MCF 10A (cell line): ENCODE measurements around the gene SEMA3D. TPM values are rescaled to one million over a fixed set of nuclear protein-coding genes. Genes with fewer than 3 reads are reported as not detected.

Experiments used
- BruUV-seq: library from RNA; stranded (reverse); fragments of 400-500 nt; replicated peaks from 2 replicates; lab custom pipeline; 2021; lab: Mats Ljungman, UMichigan
- CTCF ChIA-PET: fragments of 300-600 bp; sonication (Branson Sonifier 250); formaldehyde crosslinking; extraction: SDS; loops from one replicate; lab custom pipeline; 2021; ENCODE audit warnings: antibody characterized with exemption, inconsistent platforms; lab: Yijun Ruan, JAX
- POLR2A ChIA-PET: fragments of 300-600, 350-650 bp; sonication (Branson Sonifier 250); formaldehyde crosslinking; extraction: SDS; loops from one replicate; lab custom pipeline; 2020; ENCODE audit warnings: antibody characterized with exemption, inconsistent platforms; lab: Yijun Ruan, JAX
- DNase-seq: peaks from one replicate; pipeline ENCODE4 v3.0.0-alpha.2; 2018; ENCODE audit not compliant: unreplicated experiment
- H3K27ac Mint-ChIP-seq: one replicate; pipeline ENCODE4 v1.8.0; 2022; ENCODE audit warnings: mild to moderate bottlenecking, low read depth, mixed read lengths; ENCODE audit not compliant: unreplicated experiment
- H3K27me3 Mint-ChIP-seq: one replicate; pipeline ENCODE4 v1.8.0; 2022; ENCODE audit warnings: mixed read lengths; ENCODE audit not compliant: insufficient read depth, unreplicated experiment
- H3K36me3 Mint-ChIP-seq: one replicate; pipeline ENCODE4 v1.8.0; 2022; ENCODE audit warnings: mild to moderate bottlenecking, moderate library complexity, mixed read lengths; ENCODE audit not compliant: insufficient read depth, unreplicated experiment
- H3K4me1 Mint-ChIP-seq: one replicate; pipeline ENCODE4 v1.8.0; 2022; ENCODE audit warnings: mixed read lengths; ENCODE audit not compliant: insufficient read depth, unreplicated experiment
- H3K4me3 Mint-ChIP-seq: one replicate; pipeline ENCODE4 v1.8.0; 2022; ENCODE audit warnings: mild to moderate bottlenecking, moderate library complexity, mixed read lengths; ENCODE audit not compliant: unreplicated experiment
- H3K9me3 Mint-ChIP-seq: one replicate; pipeline ENCODE4 v1.8.0; 2022; ENCODE audit warnings: mixed read lengths; ENCODE audit not compliant: unreplicated experiment
- intact Hi-C: fragments of 100-400 bp; cut with micrococcal nuclease; formaldehyde crosslinking; loops from 2 replicates; pipeline ENCODE4 v1.14.1; 2022
- total RNA-seq: library from RNA; stranded (reverse); gene quantifications from 2 replicates; pipeline ENCODE4 v1.2.3, GENCODE V29; 2022
- TF ChIP-seq, protein P1 (sequence below): fragments of 200-600 bp; IDR thresholded peaks from one replicate; pipeline ENCODE4 v1.8.0; 2022; ENCODE audit warnings: antibody characterized with exemption, mild to moderate bottlenecking; ENCODE audit not compliant: unreplicated experiment

Gene SEMA3D
- total RNA-seq, 1 experiment from 2014 or later = not detected

DNA sequence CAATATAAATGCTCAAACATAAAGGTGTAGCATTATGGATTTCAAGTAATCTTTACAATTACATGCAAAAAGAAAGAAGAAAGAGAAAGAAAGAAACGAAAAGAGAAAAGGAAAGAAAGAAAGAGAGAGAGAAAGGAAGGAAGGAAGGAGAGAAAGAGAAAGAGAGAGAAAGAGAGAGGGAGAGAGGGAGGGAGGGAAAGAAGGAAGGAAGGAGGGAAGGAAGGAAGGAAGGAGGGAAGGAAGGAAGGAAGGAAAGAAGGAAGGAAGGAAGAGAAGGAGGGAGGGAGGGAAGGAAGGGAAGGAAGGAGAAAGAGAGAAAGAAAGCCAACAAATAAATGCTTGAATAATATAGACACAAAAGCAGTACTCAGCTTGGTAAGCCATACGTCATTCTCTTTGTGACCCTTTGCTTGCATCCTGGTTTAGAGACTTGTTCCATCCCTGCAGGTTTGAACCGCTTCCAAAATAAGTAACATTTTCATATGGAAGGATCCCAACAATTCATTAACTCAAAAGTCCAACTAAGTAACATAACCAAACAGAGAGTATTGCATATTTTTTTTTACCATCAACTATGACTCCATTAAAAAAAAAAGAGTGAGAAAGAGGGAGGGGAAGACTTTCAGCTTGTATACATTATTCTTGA, 95.8 kb downstream of the SEMA3D start:
- POLR2A ChIA-PET = no interaction called here
- Mint-ChIP-seq H3K4me1 (no peaks in the 10 kb centered on the region), H3K9me3 (no peaks in the 10 kb centered on the region), H3K4me3 (no peak overlapping the region), H3K27me3 (peaks cover 68% of the 10 kb centered on the region), H3K27ac (no peak overlapping the region), H3K36me3 (no peaks in the 10 kb centered on the region)
- BruUV-seq = no TSS peak
- TF ChIP-seq, protein P1, sequence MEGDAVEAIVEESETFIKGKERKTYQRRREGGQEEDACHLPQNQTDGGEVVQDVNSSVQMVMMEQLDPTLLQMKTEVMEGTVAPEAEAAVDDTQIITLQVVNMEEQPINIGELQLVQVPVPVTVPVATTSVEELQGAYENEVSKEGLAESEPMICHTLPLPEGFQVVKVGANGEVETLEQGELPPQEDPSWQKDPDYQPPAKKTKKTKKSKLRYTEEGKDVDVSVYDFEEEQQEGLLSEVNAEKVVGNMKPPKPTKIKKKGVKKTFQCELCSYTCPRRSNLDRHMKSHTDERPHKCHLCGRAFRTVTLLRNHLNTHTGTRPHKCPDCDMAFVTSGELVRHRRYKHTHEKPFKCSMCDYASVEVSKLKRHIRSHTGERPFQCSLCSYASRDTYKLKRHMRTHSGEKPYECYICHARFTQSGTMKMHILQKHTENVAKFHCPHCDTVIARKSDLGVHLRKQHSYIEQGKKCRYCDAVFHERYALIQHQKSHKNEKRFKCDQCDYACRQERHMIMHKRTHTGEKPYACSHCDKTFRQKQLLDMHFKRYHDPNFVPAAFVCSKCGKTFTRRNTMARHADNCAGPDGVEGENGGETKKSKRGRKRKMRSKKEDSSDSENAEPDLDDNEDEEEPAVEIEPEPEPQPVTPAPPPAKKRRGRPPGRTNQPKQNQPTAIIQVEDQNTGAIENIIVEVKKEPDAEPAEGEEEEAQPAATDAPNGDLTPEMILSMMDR = no peak
- no peak for DNase-seq
- intact Hi-C loops = no loop called here
- CTCF ChIA-PET = no interaction called here

DNA sequence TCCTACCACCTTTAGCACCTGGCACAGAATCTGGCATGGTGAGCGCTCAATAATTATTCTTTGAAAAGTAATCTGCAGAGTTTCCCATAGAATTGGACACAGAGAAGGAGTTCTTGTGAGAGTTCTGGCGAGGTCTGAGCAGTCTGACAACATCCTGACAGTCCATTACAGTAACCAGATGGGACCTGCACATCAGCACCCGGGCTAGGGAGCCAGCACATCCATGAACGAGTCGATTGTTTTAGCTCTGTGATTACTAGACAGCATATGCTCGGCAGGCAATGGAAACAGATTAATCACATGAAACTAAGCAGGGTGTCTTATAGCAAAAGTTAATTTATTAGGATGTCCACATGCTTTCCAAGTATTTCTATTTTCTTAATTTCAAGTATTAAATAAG, 96.7 kb downstream of the SEMA3D start:
- H3K36me3 Mint-ChIP-seq = no peaks in the 10 kb centered on the region
- peaks cover 74% of the 10 kb centered on the region for H3K27me3 Mint-ChIP-seq
- no peaks in the 10 kb centered on the region for H3K4me1 Mint-ChIP-seq
- no peak for DNase-seq
- intact Hi-C loops = no loop called here
- BruUV-seq = no TSS peak
- H3K27ac Mint-ChIP-seq = no peak overlapping the region
- CTCF ChIA-PET = no interaction called here
- H3K9me3 Mint-ChIP-seq = no peaks in the 10 kb centered on the region
- POLR2A ChIA-PET = no interaction called here
- TF ChIP-seq, protein P1 = no peak
- H3K4me3 Mint-ChIP-seq = no peak overlapping the region

DNA sequence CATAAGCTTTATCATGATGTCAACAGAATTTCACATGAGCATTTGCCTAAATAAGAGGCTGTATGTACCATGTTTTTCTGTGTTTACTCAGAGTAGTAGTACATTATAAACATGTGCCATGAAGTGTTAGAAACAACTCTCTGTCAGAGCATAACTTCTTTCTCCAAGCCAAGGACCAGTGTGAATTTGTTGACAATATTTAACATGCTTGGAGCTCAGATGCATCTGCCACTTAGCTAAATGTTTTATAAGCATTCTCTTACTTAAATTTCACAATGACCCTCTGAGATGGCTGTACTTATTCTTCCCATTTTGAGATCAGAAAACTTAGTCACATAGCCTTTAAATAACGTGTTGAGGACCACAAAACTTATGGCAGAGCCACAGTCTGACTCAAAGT, 105.0 kb downstream of the SEMA3D start:
- Mint-ChIP-seq H3K27ac (no peak overlapping the region), H3K36me3 (no peaks in the 10 kb centered on the region), H3K4me1 (no peaks in the 10 kb centered on the region), H3K9me3 (no peaks in the 10 kb centered on the region), H3K4me3 (no peak overlapping the region), H3K27me3 (peaks cover 50% of the 10 kb centered on the region)
- ChIA-PET CTCF (interaction anchor here (0.6 kb wide), 2 partner anchors 177 to 1133 kb away, joined by 3 read pairs; no protein-coding TSS in a partner anchor), POLR2A (no interaction called here)
- intact Hi-C loops = no loop called here
- TF ChIP-seq, protein P1 = no peak
- no TSS peak for BruUV-seq
- no peak for DNase-seq

GRCh38 chr7:85081392-85081791, 105.5 kb downstream of the SEMA3D start:
- BruUV-seq = no TSS peak
- POLR2A ChIA-PET = no interaction called here
- Mint-ChIP-seq H3K36me3 (no peaks in the 10 kb centered on the region), H3K27ac (no peak overlapping the region), H3K4me3 (no peak overlapping the region), H3K4me1 (no peaks in the 10 kb centered on the region), H3K27me3 (peaks cover 45% of the 10 kb centered on the region), H3K9me3 (no peaks in the 10 kb centered on the region)
- TF ChIP-seq, protein P1 = no peak
- DNase-seq = no peak
- CTCF ChIA-PET = interaction anchor here (0.6 kb wide), 1 partner anchor 177 kb away, joined by 3 read pairs; no protein-coding TSS in a partner anchor
- intact Hi-C loops = no loop called here
